H9 (cell line): ENCODE measurements around the gene PARP9. TPM values are rescaled to one million over a fixed set of nuclear protein-coding genes. Genes with fewer than 3 reads are reported as not detected.

Source experiments
- DNase-seq: peaks from one replicate; pipeline ENCODE4 v3.0.0-alpha.2; 2017
- H2AFZ ChIP-seq: one replicate; pipeline ENCODE4 v1.6.1; 2013; ENCODE audit warnings: mild to moderate bottlenecking, low read length, control low read depth, moderate library complexity
- H2AK5ac ChIP-seq: 2 replicates; pipeline ENCODE4 v1.6.1; 2013; ENCODE audit warnings: low read length, control low read depth, mixed read lengths; ENCODE audit not compliant: insufficient read length
- H2BK120ac ChIP-seq: one replicate; pipeline ENCODE4 v1.6.1; 2013; ENCODE audit warnings: low read depth, mild to moderate bottlenecking, low read length, control low read depth, inconsistent platforms; ENCODE audit not compliant: poor library complexity, severe bottlenecking
- H2BK12ac ChIP-seq: 2 replicates; pipeline ENCODE4 v1.6.1; 2013; ENCODE audit warnings: low read length, control low read depth, mixed read lengths, low read depth; ENCODE audit not compliant: insufficient read length
- H2BK15ac ChIP-seq: 2 replicates; pipeline ENCODE4 v1.6.1; 2013; ENCODE audit warnings: low read depth, low read length, control low read depth
- H2BK20ac ChIP-seq: one replicate; pipeline ENCODE4 v1.6.1; 2013; ENCODE audit warnings: low read depth, mild to moderate bottlenecking, low read length, control low read depth, inconsistent platforms; ENCODE audit not compliant: poor library complexity, severe bottlenecking
- H2BK5ac ChIP-seq: 2 replicates; pipeline ENCODE4 v1.6.1; 2013; ENCODE audit warnings: low read length, control low read depth, mixed read lengths; ENCODE audit not compliant: insufficient read length
- H3K14ac ChIP-seq: 2 replicates; pipeline ENCODE4 v1.6.1; 2013; ENCODE audit warnings: low read length, control low read depth; ENCODE audit not compliant: insufficient read depth
- H3K18ac ChIP-seq: 2 replicates; pipeline ENCODE4 v1.6.1; 2013; ENCODE audit warnings: low read depth, mild to moderate bottlenecking, mixed read lengths, low read length, control low read depth; ENCODE audit not compliant: insufficient read length
- H3K23ac ChIP-seq: 2 replicates; pipeline ENCODE4 v1.6.1; 2013; ENCODE audit warnings: low read length, control low read depth, mixed read lengths, low read depth; ENCODE audit not compliant: insufficient read length
- H3K23me2 ChIP-seq: 2 replicates; pipeline ENCODE4 v1.6.1; 2013; ENCODE audit warnings: low read depth, mild to moderate bottlenecking, mixed read lengths, low read length, control low read depth; ENCODE audit not compliant: insufficient read length, poor library complexity, severe bottlenecking
- H3K27ac ChIP-seq: 2 replicates; pipeline ENCODE4 v1.5.1; 2013; ENCODE audit warnings: low read length, control low read depth, mixed read lengths, low read depth; ENCODE audit not compliant: insufficient read length
- H3K27me3 ChIP-seq: 2 replicates; pipeline ENCODE4 v1.6.1; 2013; ENCODE audit warnings: low read length, control low read depth, inconsistent platforms; ENCODE audit not compliant: insufficient read depth
- H3K4ac ChIP-seq: 2 replicates; pipeline ENCODE4 v1.6.1; 2013; ENCODE audit warnings: low read depth, mild to moderate bottlenecking, control low read depth, inconsistent platforms, low read length, moderate library complexity
- H3K4me1 ChIP-seq: 2 replicates; pipeline ENCODE4 v1.6.1; 2013; ENCODE audit warnings: low read length, control low read depth, inconsistent platforms; ENCODE audit not compliant: insufficient read depth
- H3K4me2 ChIP-seq: 2 replicates; pipeline ENCODE4 v1.6.1; 2013; ENCODE audit warnings: low read length, control low read depth, mixed read lengths; ENCODE audit not compliant: insufficient read length, insufficient read depth
- H3K56ac ChIP-seq: 2 replicates; pipeline ENCODE4 v1.6.1; 2013; ENCODE audit warnings: low read depth, mild to moderate bottlenecking, mixed read lengths, low read length, control low read depth; ENCODE audit not compliant: insufficient read length
- H3K79me1 ChIP-seq: 2 replicates; pipeline ENCODE4 v1.6.1; 2013; ENCODE audit warnings: low read depth, mild to moderate bottlenecking, moderate library complexity, low read length, control low read depth, inconsistent platforms; ENCODE audit not compliant: insufficient read depth, poor library complexity, severe bottlenecking
- H3K79me2 ChIP-seq: 2 replicates; pipeline ENCODE4 v1.6.1; 2013; ENCODE audit warnings: low read length, control low read depth, inconsistent platforms; ENCODE audit not compliant: insufficient read depth
- H3K9ac ChIP-seq: 2 replicates; pipeline ENCODE4 v1.6.1; 2013; ENCODE audit warnings: low read length, control low read depth, mixed read lengths; ENCODE audit not compliant: insufficient read length; ENCODE audit errors: extremely low read depth
- H3K9me3 ChIP-seq: one replicate; pipeline ENCODE4 v1.6.1; 2013; ENCODE audit warnings: low read depth, low read length, inconsistent platforms; ENCODE audit not compliant: control insufficient read depth
- H3T11ph ChIP-seq: one replicate; pipeline ENCODE4 v1.6.1; 2013; ENCODE audit warnings: mild to moderate bottlenecking, low read length, control low read depth, inconsistent platforms
- H4K20me1 ChIP-seq: one replicate; pipeline ENCODE4 v1.6.1; 2013; ENCODE audit not compliant: control insufficient read depth, insufficient read length, insufficient read depth
- H4K5ac ChIP-seq: 2 replicates; pipeline ENCODE4 v1.6.1; 2013; ENCODE audit warnings: low read depth, mild to moderate bottlenecking, mixed read lengths, low read length, control low read depth; ENCODE audit not compliant: insufficient read length
- H4K8ac ChIP-seq: replicated peaks from 2 replicates; pipeline ENCODE4 v1.6.1; 2013; ENCODE audit warnings: low read length, control low read depth, mixed read lengths, low read depth; ENCODE audit not compliant: insufficient read length
- H4K91ac ChIP-seq: 2 replicates; pipeline ENCODE4 v1.6.1; 2013; ENCODE audit warnings: low read depth, mild to moderate bottlenecking, moderate library complexity, mixed read lengths, low read length, control low read depth; ENCODE audit not compliant: insufficient read length
- H3K27ac Mint-ChIP-seq, 3 experiments: 2 replicates in 2 of 3; 3 replicates in 1 of 3; pipeline ENCODE4 v1.8.0; 2020 to 2021; ENCODE audit warnings: mixed read lengths in 3 of 3, mild to moderate bottlenecking in 1 of 3, moderate library complexity in 1 of 3
- H3K27me3 Mint-ChIP-seq: 2 replicates; pipeline ENCODE4 v1.8.0; 2021; ENCODE audit warnings: low read depth, mild to moderate bottlenecking, moderate library complexity, mixed read lengths
- H3K36me3 Mint-ChIP-seq, 3 experiments: 2 replicates in 2 of 3; 3 replicates in 1 of 3; pipeline ENCODE4 v1.8.0; 2020 to 2021; ENCODE audit warnings: low read depth in 3 of 3, mixed read lengths in 3 of 3; ENCODE audit not compliant: insufficient read depth in 1 of 3
- H3K4me1 Mint-ChIP-seq, 2 experiments: 2 replicates each; pipeline ENCODE4 v1.8.0; 2020; ENCODE audit warnings: mixed read lengths in 2 of 2
- H3K4me3 Mint-ChIP-seq, 2 experiments: 2 replicates in 1 of 2; 3 replicates in 1 of 2; pipeline ENCODE4 v1.8.0; 2020 to 2021; ENCODE audit warnings: mild to moderate bottlenecking in 2 of 2, mixed read lengths in 2 of 2, moderate library complexity in 1 of 2
- H3K9me3 Mint-ChIP-seq, 2 experiments: 2 replicates in 1 of 2; 3 replicates in 1 of 2; pipeline ENCODE4 v1.8.0; 2020; ENCODE audit warnings: mild to moderate bottlenecking in 2 of 2, mixed read lengths in 2 of 2, moderate library complexity in 1 of 2
- WGBS: extraction: QIAGEN DNeasy Blood & Tissue Kit; methylation state at CpG from one replicate; pipeline ENCODE4 v1.1.7; 2013; ENCODE audit warnings: missing lambda C conversion rate, low lambda C conversion rate, mixed read lengths; ENCODE audit not compliant: insufficient read length; ENCODE audit errors: extremely low coverage; 5-methylcytosine and 5-hydroxymethylcytosine counted together
- total RNA-seq: library from RNA; stranded (reverse); gene quantifications from 2 replicates; pipeline ENCODE4 v1.2.1, GENCODE V29; 2021
- TF ChIP-seq, protein P1 (sequence below): fragments of 200-600 bp; sonication (generic); conservative IDR thresholded peaks from 3 replicates; pipeline ENCODE4 v1.8.0; 2021; ENCODE audit warnings: antibody characterized with exemption, mild to moderate bottlenecking

PARP9 gene
- total RNA-seq, 1 experiment from 2014 or later: 3.4 TPM

DNA sequence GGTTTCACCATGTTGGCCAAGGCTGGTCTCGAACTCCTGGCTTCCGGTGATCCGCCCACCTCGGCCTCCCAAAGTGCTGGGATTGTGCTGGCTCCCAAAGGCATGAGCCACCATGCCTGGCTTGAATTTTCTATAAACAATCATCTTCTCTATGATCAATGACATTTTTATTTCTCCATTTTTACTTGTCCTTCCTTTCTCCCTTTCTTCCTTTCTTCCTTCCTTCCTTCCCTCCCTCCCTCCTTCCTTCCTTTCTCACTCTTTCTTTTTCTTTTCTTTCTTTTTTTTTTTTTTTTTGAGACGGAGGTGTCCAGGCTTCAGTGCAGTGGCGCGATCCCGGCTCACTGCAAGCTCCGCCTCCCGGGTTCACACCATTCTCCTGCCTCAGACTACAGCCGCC, 40.8 kb downstream of the PARP9 start:
- H4K8ac ChIP-seq: no peak overlapping the region
- H3K23ac ChIP-seq: no peak overlapping the region
- no peak overlapping the region for H3K18ac ChIP-seq
- H2AK5ac ChIP-seq: no peak overlapping the region
- no peak overlapping the region for H3K14ac ChIP-seq
- H3K9ac ChIP-seq: no peak overlapping the region
- no peaks in the 10 kb centered on the region for H3K27me3 Mint-ChIP-seq
- no peak overlapping the region for H3K4ac ChIP-seq
- no peaks in the 10 kb centered on the region for H3K79me1 ChIP-seq
- no peak overlapping the region for H3K27ac ChIP-seq
- H3K4me1 Mint-ChIP-seq: no peaks in the 10 kb centered on the region; a peak in 1 of 4 replicates
- H3K23me2 ChIP-seq: no peaks in the 10 kb centered on the region
- H2BK12ac ChIP-seq: no peak overlapping the region
- H3K27me3 ChIP-seq: no peaks in the 10 kb centered on the region
- H4K5ac ChIP-seq: no peak overlapping the region
- H4K20me1 ChIP-seq: no peaks in the 10 kb centered on the region
- no peak for DNase-seq
- no peaks in the 10 kb centered on the region for H3K79me2 ChIP-seq
- TF ChIP-seq, protein P1, sequence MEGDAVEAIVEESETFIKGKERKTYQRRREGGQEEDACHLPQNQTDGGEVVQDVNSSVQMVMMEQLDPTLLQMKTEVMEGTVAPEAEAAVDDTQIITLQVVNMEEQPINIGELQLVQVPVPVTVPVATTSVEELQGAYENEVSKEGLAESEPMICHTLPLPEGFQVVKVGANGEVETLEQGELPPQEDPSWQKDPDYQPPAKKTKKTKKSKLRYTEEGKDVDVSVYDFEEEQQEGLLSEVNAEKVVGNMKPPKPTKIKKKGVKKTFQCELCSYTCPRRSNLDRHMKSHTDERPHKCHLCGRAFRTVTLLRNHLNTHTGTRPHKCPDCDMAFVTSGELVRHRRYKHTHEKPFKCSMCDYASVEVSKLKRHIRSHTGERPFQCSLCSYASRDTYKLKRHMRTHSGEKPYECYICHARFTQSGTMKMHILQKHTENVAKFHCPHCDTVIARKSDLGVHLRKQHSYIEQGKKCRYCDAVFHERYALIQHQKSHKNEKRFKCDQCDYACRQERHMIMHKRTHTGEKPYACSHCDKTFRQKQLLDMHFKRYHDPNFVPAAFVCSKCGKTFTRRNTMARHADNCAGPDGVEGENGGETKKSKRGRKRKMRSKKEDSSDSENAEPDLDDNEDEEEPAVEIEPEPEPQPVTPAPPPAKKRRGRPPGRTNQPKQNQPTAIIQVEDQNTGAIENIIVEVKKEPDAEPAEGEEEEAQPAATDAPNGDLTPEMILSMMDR: no peak
- H2BK15ac ChIP-seq: no peak overlapping the region
- H2AFZ ChIP-seq: no peak overlapping the region
- no peak overlapping the region for H2BK20ac ChIP-seq
- H2BK120ac ChIP-seq: no peak overlapping the region
- H3K36me3 Mint-ChIP-seq: no peaks in the 10 kb centered on the region
- H2BK5ac ChIP-seq: no peak overlapping the region
- no peak overlapping the region for H3K4me3 Mint-ChIP-seq
- H3K4me1 ChIP-seq: no peaks in the 10 kb centered on the region
- H4K91ac ChIP-seq: no peak overlapping the region
- no peaks in the 10 kb centered on the region for H3K9me3 ChIP-seq
- no peak overlapping the region for H3T11ph ChIP-seq
- no peak overlapping the region for H3K56ac ChIP-seq
- H3K4me2 ChIP-seq: no peak overlapping the region
- no peaks in the 10 kb centered on the region for H3K9me3 Mint-ChIP-seq
- no CpG with 5 or more reads among the region's 11 CpGs for WGBS
- H3K27ac Mint-ChIP-seq: no peak overlapping the region
